Measurements from ENCODE around the gene GPR108. TPM values are rescaled to one million over a fixed set of nuclear protein-coding genes. Genes with fewer than 3 reads are reported as not detected.

The GPR108 gene
- 10 to 100 TPM; 39.0 to 53.7 TPM for total RNA-seq

GRCh38 chr19:6737284-6737872 is at the start of gene GPR108:
TSS of gene GPR108 (minus strand) at chr19:6737580. CDS start at chr19:6737576, 4 bp downstream.

DNA sequence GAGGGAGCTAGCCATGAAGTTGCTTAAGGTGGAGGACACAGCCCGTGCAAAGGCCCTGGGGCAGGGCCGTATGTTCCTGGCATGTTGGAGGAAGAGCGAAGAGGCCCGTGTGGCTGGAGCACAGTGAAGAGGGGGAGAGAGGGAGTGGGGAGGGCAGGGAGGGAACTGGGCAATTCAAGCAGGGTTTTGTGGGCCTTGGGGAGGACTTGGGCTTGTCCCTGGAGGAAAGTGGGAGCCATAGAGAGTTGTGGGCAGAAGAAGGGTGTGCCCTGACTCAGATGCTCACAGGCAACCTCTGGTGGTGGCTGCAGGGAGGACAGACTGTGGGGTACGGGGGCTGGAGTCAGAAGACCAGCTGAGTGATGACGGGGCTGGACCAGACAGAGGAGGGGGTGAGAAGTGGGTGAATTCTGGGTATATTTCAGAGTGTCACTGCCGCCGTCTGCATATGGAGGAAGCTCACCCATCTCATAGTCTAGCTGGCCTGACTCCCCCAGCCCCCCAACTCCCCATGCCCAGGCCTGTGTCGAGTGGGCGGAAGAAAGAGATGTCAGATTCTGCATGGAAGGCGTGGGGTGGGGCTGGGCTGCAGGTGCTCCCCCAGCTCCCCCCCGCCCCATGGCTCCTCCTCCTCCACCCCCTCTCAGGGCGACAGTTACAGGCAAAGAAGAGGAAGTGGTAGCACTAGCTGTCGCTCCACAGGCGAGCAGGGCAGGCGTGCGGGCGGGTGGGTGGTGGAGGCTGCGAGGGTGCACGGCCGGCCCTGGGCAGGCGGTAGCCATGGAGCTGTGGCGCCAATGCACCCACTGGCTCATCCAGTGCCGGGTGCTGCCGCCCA is 34.9 kb upstream of the GPR108 start, which contains the start of gene VAV1:
VAV1 (plus strand) TSS at position 681 of the 838 bp plus-strand sequence; CDS start at position 781, 100 bp downstream.

DNA sequence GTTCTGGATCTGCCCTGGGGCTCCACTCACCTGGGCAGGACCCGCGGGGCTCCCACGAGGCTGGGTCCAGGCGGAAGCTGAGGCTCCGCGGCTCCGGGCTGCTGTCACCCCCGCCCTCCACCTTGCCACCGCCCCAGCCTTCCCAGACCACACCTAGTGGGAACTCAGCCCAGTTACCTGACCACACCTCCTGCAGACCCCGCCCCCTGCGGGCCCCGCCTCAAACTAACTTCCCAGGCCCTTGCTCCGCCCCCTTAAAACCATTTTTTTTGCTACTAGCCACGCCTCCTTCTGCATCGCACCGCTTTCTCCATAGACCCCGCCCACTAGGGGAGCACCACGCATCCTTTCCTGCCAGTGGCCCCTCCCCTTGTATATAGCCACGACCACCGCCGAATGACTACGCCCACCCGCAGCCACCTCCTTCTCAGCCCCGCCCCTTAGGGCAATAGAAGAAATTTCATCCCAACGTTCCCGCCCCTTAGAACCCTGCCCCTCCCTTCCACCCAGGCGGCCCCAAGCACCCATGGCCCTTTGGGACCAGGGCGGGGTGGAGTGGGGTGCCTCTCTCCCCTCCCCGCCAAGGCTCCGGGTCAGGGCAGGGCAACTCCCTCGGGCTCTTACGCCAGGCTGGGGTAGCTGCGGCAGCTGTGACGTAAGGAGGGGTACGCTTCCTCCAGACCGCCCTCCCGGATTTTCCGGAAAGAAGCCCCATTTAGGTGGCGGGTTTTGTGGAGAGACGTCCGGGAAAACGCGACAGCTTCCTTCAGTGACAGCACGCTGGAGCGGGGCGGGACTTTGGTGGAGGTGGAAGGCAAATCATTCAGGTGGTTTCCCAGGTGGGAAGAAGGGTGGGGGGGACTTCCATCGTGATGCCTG is 30.2 kb upstream of the GPR108 start, which contains the start of gene SH2D3A:
SH2D3A (minus strand) TSS at position 79 of the 879 bp plus-strand sequence. CDS start 3,687 bp downstream, outside the sequence.

DNA sequence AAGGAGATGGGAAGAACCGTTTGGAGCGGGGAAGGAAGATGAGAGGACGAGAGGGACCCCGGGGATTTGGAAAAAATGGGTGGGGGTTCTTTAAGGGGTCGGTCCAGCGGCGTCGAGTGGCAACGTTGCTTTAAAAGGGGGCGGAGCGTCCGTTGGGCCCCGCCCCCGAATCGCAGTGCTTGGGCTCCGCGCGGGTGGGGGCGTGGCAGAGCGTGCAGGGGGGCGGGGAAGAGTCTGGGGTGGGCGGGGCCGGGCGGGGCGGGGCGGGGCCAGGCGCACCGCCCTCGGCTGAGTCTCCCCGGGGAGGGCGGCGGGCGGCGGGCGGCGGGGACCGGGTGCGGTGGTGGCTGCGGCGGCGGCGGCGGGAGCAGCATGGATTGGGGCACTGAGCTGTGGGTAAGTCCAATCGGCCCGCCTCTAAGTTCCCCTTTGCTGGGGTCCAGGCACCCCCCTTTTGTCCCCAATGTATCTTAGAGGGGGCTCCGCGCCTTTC is 2.1 kb upstream of the GPR108 start, which contains the start of gene TRIP10:
TRIP10 (plus strand) TSS at position 291 of the 493 bp plus-strand sequence; CDS start at position 373, 82 bp downstream.

DNA sequence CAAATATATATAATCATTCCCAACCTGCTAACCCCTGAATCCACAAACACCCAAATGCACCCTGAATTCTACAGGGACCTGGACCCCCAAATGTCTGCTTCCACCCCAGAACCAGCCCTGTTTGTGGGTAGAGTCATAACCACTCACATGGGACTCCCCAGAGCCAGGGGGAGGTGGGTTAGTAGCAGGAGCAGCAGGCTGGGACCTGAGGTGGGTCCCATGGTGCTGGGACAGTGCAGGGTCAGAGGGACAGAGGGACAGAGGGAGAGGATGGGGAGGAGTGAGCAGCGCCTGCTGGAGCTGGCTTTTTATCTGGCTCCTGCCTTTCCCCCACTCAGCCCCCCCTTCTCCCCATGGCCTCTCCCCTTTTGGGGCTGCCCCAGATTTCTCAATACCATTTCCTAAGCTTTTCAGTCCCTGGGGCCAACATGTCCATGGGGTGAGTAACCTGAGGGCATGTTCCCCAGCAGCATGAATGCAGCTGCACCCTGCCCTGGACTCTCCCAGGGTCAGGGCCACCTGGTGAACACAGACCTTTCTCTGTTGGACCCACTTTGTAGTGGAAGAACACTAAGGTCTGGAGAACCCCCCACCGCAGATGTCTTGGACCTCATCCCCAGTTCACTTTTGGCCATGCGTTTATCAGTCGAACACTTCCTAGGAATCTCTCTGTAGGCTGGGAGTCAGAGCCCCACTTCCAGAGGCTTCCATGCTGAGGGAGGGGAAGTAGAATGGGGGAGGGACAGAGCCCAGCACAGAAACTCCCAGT is 16.8 kb downstream of the GPR108 start, which contains the start of gene C3:
C3 (minus strand) TSS at position 282 of the 769 bp plus-strand sequence; CDS start at position 221, 61 bp downstream.

Other genes starting within 250 kb of the GPR108 start
- 10 to 100 TPM; 32.0 to 53.6 TPM for gene TUBB4A, start 235.3 kb downstream of the GPR108 start, total RNA-seq
- 1 to 10 TPM; 4.7 to 9.6 TPM for gene TNFSF9, start 206.6 kb downstream of the GPR108 start, total RNA-seq
- gene CD70, start 146.4 kb downstream of the GPR108 start, total RNA-seq: under 1 TPM in 1 of 2 donors, not detected in 1; under 0.01 TPM
- gene TNFSF14, start 67.4 kb downstream of the GPR108 start, total RNA-seq: not detected
- 10 to 100 TPM in 1 of 2 donors, 1 to 10 TPM in 1; 2.0 to 58.5 TPM for gene C3, start 16.9 kb downstream of the GPR108 start, total RNA-seq
- 10 to 100 TPM; 13.1 to 27.6 TPM for gene TRIP10, start 2.1 kb upstream of the GPR108 start, total RNA-seq
- gene SH2D3A, start 29.9 kb upstream of the GPR108 start, total RNA-seq: under 1 TPM; 0.33 to 0.34 TPM
- not detected for gene VAV1, start 35.1 kb upstream of the GPR108 start, total RNA-seq
- under 1 TPM in 1 of 2 donors, not detected in 1; under 0.01 TPM for gene ADGRE1, start 150.0 kb upstream of the GPR108 start, total RNA-seq

Measured in melanocyte of skin (primary cell).